Activated CD4-positive, alpha-beta T cell treated with anti-CD3 and anti-CD28 coated beads, Interleukin-2, amount 50 U/mL, for 16 hours (primary cell): ENCODE measurements around the gene SLC12A4.
"Not testable (repeated sequence)": the region's sequence is repeated elsewhere in the genome, so short reads cannot be mapped to it uniquely, and the experiment has no call there.

Experiments used
- DNase-seq: peaks from one replicate; pipeline ENCODE4 v3.0.0-alpha.2; 2020

The SLC12A4 gene

DNA sequence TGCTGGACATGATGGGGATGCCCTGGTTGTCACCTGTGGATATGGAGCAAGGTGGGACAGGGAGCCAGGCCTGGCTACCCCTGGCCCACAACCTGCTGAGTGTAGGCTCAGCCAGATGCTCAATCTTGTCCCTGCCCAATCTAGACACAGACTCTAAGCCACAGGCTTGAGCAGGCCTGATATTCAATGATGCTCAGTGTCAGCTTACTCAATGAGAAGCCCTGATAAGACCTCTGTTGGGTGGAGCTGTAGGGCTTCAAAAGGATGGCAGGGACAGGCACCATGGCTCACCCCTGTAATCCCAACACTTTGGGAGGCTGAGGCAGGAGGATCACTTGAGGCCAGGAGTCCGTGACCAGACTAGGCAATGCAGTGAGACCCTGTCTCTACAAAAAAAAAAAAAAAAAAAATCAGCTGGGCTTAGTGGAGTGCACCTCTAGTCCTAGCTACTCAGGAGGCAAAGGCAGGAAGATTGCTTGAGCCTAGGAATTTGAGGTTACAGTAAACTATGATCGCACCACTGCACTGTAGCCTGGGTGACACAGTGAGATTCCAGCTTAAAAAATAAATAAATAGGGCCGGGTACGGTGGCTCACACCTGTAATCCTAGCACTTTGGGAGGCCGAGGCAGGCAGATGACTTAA, 27.9 kb downstream of the SLC12A4 start:
- DNase-seq = no peak

- DNase-seq = no peak
These were observed 28.7 kb downstream of the SLC12A4 start for GRCh38 chr16:67939507-67940445.

GRCh38 chr16:67937713-67938112, 30.7 kb downstream of the SLC12A4 start:
- not testable (repeated sequence) for DNase-seq

GRCh38 chr16:67936880-67937605, 31.4 kb downstream of the SLC12A4 start:
- peak; percentile 90 for DNase-seq

GRCh38 chr16:67936124-67936879, 32.1 kb downstream of the SLC12A4 start, which contains the start of gene PSMB10:
PSMB10 (minus strand) TSS chr16:67936850; CDS start chr16:67936749, 101 bp downstream.
- DNase-seq = peak; percentile 61

GRCh38 chr16:67935402-67936123, 32.9 kb downstream of the SLC12A4 start:
- DNase-seq = peak; percentile 98

- no peak for DNase-seq
These were observed 33.4 kb downstream of the SLC12A4 start for GRCh38 chr16:67935101-67935401.

GRCh38 chr16:67934306-67935100, 33.9 kb downstream of the SLC12A4 start:
- no peak for DNase-seq

DNA sequence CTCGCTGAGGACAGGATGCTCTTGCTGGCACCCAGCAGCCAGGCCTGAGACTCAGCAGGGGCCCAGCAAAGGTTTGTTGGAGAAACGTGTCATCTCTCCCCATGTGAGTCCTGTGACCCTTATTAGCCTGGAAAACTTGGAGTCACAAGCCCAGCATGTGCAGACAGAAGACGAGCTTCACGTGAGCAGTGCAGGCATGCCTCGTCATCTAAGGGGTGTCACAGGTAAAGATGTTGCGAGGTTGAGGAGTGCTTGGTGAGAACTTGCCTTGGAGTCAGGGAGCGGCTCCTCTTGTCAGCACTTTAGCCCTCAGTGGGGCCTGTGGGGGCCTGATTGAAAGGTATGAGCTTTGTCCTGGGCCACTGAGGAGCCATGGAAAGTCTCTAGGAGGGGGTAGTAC, 34.6 kb downstream of the SLC12A4 start:
- DNase-seq = no peak

DNA sequence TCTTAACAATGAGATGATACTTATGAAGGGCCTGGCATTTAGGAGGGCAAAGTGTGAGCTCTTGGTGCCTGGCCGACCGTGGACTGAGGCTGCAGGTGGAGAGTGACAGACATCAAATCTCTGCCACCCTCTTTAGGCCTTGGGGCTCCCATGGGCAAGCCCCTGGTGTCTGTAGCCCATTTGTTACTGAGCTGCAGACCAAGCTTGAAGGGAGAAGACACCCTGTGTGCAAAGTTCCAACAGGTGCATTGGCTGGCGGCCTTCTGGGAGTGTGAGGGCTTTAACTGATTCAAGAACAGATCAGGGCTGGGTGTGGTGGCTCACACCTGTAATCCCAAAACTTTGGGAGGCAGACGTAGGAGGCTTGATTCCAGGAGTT, 36.0 kb downstream of the SLC12A4 start:
- no peak for DNase-seq

DNA sequence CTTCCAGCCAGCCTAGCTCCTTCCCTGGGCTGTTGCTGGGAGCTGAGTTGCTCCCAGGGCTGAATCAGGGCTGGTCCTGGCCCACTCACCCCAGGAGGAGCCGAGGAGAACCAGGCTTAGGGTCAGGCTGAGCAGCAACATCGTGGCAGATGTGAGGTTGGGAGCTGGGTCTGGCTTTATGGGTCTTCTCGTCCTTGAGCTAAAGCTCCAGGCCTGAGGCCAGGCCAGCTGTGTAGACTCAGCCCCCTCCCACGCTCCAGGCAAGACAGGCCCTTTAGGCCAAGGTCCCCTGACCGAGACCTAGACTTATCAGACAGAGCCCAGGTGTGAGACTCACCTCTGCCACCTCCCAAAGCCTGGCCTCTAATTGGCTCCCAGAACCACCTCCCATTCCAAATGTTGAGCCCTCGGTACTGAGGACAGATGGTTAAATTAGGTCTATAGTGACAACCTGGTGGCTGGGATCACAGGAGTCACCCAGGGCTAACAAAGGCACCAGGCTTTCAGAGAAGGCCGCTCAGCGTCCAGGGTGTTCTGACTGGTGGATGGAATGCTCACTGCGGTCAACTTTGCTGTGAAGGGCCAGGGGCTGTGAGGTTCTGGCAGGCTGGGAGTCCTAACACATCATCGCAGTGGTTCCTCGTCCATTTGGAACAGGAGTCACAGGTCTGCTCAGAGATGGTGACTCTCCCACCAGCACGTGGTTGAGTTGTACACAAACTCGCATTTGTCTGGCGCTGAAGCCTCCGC, 36.5 kb downstream of the SLC12A4 start, which contains the start of gene CTRL:
CTRL (minus strand) TSS at position 151 of the 750 bp plus-strand sequence; CDS start at position 141, 10 bp downstream.
- no peak for DNase-seq

DNA sequence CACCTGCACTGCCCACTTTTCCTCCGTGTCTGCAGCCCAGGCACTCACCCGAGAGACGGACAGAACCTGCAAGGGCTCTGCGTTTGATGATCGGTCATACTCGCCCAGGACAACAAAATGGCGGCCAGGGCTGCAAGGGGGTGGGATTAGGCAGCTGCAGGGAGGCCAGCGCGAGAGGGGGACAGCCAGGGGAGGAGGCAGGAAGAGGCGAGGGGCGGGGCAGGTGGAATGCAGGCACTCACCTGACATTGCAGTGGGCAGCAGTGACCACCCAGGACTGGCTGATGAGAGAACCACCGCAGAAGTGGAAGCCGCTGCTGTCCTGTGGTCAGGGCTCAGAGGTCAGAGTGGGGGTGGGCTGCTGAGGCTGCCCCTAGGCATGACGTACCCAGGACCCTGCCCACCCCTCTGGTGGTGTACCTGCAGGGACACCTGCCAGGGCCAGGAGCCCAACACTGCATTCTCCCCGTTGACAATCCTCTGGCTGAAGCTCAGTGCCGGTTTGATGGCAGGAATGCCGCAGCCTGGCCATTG, 37.7 kb downstream of the SLC12A4 start:
- no peak for DNase-seq

- DNase-seq = no peak
These were observed 38.2 kb downstream of the SLC12A4 start for GRCh38 chr16:67930191-67930590.

GRCh38 chr16:67928561-67929364, 39.7 kb downstream of the SLC12A4 start:
- peak; percentile 80 for DNase-seq

DNA sequence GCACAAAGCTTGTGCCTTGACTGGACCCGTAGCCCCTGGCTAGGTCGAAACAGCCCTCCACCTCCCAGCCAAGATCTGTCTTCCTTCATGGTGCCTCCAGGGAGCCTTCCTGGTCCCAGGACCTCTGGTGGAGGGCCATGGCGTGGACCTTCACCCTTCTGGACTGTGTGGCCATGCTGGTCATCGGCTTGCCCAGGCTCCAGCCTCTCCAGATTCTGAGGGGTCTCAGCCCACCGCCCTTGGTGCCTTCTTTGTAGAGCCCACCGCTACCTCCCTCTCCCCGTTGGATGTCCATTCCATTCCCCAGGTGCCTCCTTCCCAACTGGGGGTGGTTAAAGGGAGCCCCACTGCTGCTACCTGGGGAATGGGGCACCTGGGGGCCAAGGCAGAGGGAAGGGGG, 40.3 kb downstream of the SLC12A4 start:
- DNase-seq = no peak

- no peak for DNase-seq
These were observed 41.1 kb downstream of the SLC12A4 start for GRCh38 chr16:67927131-67927941.

DNA sequence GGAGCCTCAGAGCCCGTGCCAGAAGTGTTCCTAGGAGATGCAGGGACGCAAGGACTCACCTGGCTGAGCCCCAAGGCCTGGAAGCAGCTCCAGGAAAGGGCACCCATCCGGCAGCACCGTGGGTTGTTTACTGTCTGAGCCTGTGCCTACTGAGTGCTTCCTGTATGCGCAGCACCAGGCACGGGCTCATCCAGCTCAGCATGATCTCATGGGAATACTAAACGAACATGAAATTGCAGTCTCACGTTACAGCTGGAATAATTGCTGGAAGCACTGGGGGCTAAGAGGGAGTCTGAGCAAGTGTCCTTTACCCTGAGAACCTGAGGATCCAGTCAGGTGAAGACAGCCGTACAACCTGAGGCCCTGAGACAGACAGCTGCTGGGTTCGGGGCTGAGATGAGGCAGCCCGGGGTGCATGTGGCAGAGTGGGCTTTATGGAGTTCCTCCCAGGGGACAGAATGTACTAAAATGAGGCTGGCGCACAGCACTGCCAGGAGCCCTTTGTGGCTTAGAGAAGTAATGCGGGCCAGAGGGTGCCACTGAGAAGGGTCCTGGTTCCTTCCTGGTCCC, 42.2 kb downstream of the SLC12A4 start:
- DNase-seq = no peak
